NCI-H526 (cell line): Measurements from ENCODE around the gene NUDT9.
A peak's percentile ranks its signal among the peaks of the same experiment; 100 is the strongest.
"Not testable (repeated sequence)": the region's sequence is repeated elsewhere in the genome, so short reads cannot be mapped to it uniquely, and the experiment has no call there.

Experiments used
- DNase-seq, 2 experiments: peaks; one replicate each; lab custom pipeline; 2025; lab: John Stamatoyannopoulos, UW

NUDT9 gene

DNA sequence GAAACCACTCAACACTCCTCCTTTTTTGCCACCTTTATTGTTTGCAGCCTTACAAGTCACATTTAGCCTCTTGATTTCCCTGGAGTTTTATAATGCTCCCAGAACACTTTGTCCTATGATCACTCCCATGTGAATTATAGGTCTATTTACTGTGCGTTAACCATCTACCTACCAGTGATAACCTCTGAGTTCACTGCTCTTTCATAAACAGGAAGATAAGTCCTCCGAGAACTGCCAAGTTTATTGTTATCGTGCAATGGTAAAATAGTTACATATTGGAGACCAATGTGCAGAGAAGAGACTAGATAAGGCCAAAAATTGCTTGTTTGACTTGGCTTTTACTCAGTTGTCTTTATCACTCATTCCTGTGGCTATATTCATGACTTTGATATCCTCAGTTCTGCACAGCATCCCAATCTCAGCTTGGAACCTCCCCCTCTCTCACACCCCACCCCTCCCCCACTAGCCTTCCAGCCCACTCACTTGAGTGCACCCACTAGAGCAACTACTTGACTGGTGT, 12.9 kb upstream of the NUDT9 start:
- no peak for DNase-seq

DNA sequence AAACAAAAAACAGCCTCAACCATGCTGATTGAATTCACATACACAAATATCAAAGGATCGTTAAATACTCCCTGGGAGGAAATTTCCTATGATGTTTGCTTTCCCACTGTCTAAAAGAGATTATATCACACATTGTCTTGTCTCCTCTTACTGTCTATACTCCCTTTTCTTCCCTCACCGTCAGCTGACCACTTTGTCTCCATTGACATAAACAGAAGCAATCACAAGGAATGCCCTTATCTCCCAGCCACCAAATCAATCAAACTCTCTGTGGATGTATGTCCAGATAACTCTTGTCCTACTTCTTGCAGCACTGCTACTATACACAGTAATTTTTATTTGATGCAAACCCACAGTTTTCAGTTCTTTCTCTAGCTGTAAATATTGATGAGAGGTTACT, 12.2 kb upstream of the NUDT9 start:
- DNase-seq = no peak

DNA sequence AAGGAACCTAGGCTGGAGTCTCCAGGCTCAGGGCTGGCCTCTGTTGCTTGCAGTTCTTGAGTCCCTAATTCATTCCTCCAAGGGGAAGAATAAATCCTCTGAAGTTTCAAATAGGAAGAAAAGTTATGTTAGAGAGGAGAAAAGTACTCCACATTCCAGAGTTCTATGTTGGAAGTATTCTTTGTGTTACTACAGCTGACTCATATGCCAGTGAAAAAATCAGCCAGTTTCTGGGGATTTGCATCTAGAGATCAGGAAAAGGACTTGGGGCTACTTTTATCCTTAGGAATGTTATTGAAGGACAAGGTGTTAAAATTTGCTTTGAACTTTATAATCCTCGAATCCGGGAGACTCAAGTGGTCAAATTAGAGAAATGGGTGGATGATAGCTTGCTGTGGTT, 11.7 kb upstream of the NUDT9 start:
- DNase-seq = no peak

DNA sequence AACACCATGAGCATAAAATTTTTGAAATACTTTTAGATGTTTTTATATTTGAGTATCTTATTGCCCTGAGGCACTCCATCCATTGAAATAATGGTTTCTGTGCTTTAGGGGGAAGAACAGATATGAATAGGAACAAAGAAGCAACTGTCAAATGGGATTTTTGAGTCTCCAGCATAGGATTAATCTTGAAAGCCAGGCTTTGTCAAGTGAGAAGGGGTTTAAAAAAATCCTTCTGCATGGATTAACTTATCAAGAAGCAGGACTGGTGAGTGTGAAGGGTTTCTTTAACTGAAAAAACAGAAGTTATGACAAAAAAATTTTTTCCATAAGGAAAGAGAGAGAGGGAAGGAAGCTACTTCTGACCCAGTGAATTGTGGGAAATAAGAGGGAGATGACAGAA, 7.6 kb upstream of the NUDT9 start:
- DNase-seq = no peak

DNA sequence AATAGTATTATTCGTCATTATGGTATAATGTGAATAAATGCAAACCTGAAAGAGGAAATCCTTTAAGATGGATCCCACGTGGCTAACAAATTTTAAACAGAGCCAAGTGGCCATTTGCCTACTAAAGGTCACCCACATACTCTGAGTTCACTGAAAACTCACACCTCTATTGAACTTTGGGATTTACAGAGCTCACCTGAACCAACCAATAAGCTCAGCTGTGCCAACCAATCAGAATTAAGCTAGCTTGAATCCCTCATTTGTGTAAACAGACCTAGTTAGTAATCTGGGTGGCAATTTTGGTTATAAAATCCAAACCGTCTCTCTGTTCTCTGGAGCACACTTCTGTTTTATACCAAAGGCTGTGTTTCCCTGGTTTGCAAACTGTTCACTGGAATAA, 5.4 kb upstream of the NUDT9 start:
- DNase-seq = no peak

DNA sequence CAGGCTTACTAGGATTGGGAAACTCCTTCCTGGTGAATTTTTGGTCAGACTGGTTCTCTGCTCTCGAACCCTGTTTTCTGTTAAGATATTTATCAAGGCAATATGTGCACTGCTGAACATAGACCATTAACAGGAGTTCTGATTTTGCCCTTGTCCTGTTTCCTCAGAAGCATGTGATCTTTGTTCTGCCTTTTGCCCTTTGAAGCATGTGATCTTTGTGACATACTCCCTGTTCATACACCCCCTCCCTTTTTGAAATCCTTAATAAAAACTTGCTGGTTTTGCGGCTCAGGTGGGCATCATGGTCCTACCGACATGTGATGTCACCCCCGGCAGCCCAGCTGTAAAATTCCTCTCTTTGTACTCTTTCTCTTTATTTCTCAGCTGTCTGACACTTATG, 4.0 kb upstream of the NUDT9 start:
- DNase-seq = not testable (repeated sequence)

DNA sequence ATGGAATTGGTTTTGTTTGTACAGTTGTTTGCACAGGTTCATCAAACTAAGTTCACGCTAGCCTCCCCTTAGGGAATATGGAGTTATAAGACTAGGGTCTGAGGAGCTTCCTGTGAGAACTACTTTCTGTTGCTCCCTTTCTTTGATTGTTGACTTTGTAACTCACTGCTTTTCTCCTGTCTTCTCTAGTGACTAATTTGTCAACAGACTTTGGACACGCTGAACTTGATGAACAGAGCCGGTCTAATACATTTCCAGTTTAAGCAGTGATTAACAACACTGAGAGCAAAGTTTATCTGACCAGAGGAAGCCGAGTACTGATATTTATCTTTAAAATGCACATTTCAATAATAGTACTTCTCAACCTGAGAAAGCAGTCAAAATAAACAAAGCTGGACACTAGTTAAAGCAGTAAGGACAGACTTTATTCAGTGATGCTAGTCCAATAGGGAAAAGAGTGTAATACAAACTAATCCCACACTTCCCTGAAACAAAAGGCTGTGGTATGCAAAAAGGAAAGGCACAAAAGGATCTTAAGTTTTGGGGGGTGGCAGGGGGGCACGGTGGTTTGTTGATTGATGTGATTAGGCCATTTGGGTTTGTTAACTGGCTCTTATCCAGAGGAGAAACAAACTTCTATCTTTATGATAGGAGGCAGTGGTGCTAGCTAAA, 2.7 kb upstream of the NUDT9 start:
- no peak for DNase-seq

DNA sequence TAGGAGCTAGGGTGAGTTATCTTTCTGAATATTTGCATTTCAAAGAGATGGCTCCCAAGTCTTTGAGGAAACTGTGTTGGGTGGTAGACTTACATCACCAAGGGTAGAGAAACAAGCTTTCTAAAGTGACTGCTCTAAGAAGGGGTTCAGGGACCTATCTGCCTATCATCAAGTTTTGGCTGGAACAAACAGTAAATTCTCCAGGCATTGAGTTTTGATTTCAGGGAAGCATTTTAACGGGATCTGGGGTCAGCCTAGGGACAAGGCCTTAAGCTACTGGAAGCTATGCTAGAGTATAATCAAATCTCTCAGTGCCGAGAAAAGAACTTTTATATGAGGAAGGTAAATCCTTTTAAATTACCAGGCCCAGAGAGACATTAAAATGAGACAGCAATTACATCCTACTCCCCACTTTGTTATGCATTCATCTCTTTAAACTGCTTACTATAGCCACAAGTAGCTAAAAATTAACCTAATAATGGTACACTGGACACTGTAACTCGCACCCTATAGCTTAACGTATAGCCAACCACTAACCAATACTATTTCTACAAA, 2.0 kb upstream of the NUDT9 start:
- DNase-seq = no peak

DNA sequence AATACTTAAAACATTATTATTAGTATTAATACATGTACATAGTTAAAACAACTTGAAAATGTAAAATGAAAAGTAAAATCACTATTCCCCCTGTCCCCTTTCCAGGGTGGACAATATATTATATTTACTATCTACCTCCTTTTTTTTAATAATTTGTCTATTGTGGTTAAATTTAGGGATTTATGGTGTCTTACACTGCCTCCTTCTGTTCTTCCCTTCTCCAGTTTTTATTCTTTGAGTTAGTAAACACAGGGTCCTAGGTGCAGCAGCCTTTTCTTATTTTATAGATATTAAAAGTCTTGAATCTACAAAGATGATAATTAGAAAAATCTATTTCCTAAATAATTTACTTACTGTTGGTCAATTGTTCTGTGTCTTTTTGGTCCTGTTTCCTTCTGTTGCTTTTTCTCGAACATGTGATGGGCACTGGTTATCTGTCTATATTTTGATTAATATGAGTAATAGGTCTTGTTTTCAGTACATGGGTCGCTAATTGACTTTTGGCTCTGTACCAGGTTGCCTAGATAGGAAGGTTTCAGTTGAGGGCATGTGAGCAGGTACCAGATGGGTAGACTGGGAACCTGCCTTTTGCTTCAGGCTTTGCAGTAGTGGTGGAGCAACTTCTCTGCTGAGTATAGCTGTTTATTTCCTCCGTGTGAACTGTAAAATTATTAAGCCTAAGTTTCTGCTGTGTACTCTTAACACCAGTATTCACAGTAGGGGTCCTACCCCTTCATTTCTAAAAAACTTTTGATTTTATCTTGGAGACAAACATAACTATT, 1.1 kb downstream of the NUDT9 start:
- DNase-seq = peak; percentile 17 to 30

DNA sequence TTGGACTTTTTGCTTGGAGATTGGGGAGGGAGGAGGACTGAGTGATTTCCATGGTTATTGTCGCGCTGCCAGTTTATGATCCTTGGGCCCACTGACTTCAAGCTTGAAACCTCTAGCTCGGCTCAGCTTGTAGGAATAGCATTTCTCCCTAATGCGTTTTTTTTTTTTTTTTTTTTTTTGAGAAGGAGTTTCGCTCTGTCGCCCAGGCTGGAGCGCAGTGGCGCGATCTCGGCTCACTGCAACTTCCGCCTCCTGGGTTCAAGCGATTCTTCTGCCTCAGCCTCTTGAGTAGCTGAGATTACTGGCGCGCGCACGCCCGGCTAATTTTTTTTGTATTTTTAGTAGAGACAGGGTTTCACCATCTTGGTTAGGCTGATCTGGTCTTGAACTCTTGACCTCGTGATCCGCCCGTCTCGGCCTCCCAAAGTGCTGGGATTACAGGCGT, 1.7 kb downstream of the NUDT9 start:
- DNase-seq = not testable (repeated sequence)

DNA sequence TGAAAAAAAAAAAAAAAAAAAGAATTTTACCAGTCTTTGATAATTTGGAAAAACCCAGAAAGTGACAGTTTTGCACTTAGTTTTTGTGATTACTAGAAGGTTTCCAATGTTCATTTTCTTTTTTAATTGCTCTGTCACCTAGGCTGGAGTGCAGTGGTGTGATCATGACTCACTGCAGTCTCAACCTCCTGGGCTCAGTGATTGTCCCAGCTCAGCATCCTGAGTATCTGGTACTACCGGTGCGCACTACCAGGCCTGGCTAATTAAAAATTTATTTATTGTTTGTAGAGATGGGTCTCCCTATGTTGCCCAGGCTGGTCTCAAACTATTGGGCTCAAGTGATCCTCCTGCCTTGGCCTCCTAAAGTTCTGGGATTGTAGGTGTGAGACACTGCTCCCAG, 3.3 kb downstream of the NUDT9 start:
- DNase-seq = no peak

DNA sequence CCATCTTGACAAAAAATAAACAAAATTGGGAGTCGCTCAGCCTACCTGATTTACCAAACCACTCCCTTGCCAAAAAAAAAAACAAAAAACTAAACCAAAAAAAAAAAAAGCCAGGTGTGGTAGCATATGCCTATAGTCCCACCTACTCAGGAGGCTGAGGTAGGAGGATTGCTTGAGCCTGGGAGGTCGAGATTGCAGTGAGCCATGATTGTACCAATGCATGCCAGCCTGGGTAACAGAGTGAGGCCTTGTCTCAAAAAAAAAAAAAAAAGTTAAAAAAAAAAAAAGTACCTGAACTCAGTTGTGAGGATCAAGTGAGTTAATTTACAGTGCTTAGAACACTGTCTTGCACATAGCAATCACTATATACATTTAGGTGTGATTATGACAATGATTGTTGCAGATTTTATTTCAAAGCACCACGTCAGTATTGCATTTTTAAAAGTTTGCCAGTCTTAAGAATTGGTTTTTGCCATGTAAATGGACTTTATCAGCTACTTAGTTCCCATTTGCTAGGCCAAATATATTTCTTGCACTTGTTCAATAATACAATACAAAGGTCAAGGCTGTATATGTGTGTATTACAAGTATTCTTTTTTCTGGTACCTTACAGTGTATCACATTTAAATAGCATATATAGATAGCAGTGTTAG, 4.6 kb downstream of the NUDT9 start:
- DNase-seq = no peak

DNA sequence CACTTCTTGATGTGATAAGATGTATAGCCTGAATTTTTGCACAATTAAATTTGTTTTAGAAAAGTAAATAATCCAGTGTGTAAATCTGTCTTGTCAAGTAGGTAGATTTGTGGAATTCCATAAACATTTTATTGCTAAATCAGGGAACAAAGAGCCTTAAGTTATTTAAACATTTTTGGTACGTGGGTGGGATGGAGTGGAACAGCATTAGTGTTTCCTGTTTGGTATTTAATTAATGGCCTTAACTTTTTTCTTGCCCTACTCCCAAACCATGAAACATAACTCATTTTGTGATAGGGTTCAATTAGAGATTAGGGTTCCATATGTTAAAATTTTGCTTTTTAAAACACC, 5.1 kb downstream of the NUDT9 start:
- DNase-seq = no peak

DNA sequence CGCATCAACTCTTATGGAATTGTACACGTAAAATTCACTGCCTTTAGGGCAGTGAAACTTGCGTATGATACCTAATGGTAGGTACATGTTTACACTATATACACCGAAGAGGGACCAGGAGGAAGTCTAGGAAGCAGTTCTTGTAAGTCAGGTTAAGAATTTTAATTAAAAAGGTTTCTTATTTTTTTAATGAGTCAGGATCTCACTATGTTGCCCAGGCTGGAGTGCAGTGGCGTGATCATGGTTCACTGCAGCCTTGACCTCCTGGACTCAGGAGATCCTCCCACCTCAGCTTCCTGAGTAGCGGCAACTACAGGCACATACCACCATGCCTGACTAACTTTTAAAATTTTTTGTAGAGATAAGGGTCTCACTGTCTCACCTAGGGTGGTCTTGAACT, 6.6 kb downstream of the NUDT9 start:
- DNase-seq = no peak

DNA sequence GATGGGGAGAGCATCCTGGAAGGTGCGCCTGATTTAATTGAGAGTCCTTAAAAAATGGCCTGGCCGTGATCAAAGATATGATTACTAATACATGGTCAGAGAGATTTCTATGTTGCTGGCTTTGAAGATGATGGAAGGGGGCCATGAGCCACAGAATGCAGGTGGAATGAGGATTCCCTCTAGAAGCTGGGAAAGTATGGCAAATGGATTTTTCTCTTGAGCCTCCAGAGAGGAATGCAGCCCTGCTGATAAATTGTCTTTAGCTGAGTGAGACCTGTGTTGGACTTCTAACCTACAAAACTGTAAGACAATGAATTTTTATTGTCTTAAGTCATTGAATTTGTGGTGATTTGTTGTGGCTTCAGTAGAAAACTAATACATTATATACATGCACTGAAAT, 7.7 kb downstream of the NUDT9 start:
- DNase-seq = no peak

DNA sequence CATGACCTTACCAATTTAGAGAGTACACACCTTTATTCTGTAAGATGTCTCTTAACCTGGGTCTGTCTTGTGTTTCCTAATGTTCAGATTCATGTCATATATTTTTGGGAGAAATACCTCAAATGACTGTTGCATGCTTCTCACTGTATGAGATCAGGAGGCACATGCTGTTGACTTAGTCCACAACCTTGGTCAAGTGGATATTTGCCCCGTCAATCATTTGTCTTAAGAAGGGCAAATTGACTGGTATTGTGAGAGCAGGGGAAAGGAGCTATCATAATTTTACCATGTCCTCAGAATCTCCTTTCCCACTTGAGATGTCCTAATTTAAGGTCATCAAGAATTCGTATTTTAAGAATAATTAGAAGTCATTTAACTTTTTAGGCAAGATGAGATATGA, 11.0 kb downstream of the NUDT9 start:
- DNase-seq = no peak

DNA sequence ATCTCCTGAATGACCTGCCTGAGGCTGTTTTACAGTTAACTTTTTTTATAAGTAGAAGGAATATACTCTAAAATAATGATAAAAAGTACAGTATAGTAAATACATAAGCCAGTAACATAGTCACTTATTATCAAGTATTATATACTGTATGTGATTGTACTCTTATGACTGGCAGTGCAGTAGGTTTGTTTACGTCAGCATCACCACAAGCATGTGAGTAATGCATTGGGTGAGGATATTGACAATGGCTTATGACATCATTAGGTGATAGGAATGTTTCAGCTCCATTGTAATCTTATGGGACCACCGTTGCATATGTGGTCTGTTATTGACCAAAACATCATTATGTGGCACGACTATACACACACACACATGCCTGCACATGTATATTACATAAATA, 20.5 kb downstream of the NUDT9 start:
- DNase-seq = no peak

DNA sequence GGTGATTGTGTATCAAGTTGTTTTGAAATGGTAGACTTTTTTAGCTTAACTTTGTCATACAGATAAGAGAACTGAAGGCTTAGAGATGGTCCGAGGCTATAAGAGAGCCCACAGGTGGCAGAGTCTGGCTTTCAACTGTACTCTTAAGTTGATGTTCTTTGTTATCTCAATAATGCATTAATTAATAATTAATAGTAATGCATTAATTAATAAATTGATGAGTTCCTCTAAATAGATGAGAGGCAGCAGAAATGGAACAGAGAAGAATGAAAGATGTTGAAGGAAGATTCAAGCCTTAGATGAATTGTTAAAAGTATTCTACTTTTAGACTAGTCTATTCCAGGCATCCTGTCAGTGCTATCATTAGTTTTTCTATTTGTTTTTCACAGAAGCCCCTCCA, 22.4 kb downstream of the NUDT9 start:
- DNase-seq = no peak

DNA sequence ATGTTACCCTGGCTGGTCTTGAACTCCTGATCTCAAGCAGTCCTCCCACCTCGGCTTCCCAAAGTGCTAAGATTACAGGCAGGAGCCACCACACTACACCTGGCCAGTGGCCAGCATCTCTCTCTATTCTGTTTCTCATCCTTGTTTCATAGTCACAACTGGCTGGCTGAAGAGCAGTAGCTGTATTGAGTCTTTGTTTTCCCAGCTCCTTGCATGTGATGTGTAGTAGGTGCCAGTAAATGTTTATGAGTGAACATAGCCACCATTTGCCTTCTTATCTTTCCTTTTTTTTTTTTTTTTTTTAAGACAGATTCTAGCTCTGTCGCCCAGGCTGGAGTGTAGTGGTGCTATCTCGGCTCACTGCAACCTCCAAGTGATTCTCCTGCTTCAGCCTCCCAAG, 23.6 kb downstream of the NUDT9 start:
- no peak for DNase-seq

DNA sequence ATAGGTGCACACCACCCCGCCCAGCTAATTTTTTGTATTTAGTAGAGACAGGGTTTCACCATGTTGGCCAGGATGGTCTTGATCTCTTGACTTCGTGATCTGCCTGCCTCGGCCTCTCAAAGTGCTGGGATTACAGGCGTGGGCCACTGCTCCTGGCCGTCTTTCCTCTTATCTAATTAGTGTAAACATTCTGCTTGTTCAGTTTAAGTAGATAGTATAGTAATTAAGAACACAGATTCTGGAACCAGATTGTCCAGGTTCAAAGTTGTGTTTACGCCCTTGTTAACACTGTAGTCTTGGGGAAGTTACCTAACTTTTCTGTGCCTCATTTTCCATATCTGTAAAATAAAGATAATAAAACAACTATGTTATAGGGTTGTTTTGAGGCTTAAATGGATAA, 24.0 kb downstream of the NUDT9 start:
- DNase-seq = not testable (repeated sequence)

DNA sequence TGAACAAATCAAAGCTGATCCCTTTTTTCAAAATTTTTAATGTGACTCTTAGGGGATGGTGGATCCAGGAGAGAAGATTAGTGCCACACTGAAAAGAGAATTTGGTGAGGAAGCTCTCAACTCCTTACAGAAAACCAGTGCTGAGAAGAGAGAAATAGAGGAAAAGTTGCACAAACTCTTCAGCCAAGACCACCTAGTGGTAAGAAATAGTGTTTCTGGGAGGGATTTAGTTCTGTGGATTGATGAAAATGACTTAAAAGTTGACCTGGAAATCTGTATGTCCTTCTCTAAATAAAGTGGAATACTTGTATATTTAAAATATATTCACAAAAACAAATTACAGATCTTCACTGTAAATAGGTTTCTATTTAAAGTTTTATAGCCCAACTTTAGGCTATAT, 29.2 kb downstream of the NUDT9 start:
- no peak for DNase-seq

DNA sequence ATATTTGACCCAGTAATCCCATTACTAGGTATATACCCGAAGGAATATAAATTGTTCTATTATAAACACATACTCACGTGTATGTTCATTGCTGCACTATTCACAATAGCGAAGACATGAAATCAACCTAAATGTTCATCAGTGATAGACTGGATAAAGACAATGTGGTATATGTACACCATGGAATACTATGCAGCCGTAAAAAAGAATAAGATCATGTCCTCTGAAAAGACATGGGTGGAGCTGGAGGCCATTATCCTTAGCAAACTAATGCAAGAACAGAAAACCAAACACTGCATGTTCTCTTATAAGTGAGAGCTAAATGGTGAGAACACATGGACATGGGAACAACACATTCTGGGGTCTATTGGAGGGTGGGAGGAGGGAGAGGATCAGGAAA, 36.5 kb downstream of the NUDT9 start:
- no peak for DNase-seq

DNA sequence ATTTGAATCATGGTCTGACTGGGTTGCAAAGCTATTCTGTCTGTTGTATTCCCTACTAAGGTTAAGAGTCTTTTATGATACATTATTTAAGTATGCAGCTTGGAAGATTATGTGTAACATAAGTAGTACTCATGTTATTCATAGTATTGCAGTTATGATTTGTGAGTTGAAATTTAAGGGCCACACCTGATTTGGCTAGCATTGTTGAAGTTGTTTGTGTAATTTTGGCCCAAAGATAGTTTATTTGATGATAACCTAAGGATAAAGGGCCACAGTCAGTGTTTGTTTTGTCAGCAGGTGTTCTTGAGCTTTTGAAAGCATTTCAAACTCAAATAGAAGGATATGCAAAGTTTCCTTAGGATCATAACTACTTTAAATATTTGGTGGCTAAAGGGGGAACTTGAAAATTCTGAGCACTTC, 38.9 kb downstream of the NUDT9 start:
- DNase-seq = peak in 1 of 2 experiments; percentile 13
